Keratinocyte (primary cell): ENCODE data around the gene FMN1. TPM values are rescaled to one million over a fixed set of nuclear protein-coding genes. Genes with fewer than 3 reads are reported as not detected.
A peak's percentile ranks its signal among the peaks of the same experiment; 100 is the strongest.

Experiments used
- DNase-seq: peaks from one replicate; pipeline ENCODE4 v3.0.0-alpha.2; 2011; ENCODE audit warnings: low read depth, missing footprints, low spot score
- FAIRE-seq: peaks from 2 replicates; lab custom pipeline; 2011; peaks lifted over from hg19 to GRCh38; lab: Jason Lieb, UNC
- H2AFZ ChIP-seq: 2 replicates; pipeline ENCODE4 v1.6.0; 2012; ENCODE audit warnings: low read length, control low read depth, inconsistent platforms; ENCODE audit not compliant: control insufficient read depth
- H3K27ac ChIP-seq: 2 replicates; pipeline ENCODE4 v1.5.1; 2011; ENCODE audit warnings: low read length; ENCODE audit not compliant: control insufficient read depth, insufficient read depth
- H3K27me3 ChIP-seq: 3 replicates; pipeline ENCODE4 v1.6.0; 2011; ENCODE audit warnings: low read length; ENCODE audit not compliant: control insufficient read depth, insufficient read depth; ENCODE audit errors: extremely low read depth
- H3K36me3 ChIP-seq, 2 experiments: 2 replicates in 1 of 2; 3 replicates in 1 of 2; pipeline ENCODE4 v1.5.1; 2011; ENCODE audit warnings: low read length in 2 of 2, mild to moderate bottlenecking in 1 of 2; ENCODE audit not compliant: control insufficient read depth in 2 of 2, insufficient read depth in 2 of 2; ENCODE audit errors: extremely low read depth in 1 of 2
- H3K4me1 ChIP-seq: 3 replicates; pipeline ENCODE4 v1.5.1; 2011; ENCODE audit warnings: low read length; ENCODE audit not compliant: control insufficient read depth, insufficient read depth; ENCODE audit errors: extremely low read depth
- H3K4me2 ChIP-seq: 3 replicates; pipeline ENCODE4 v1.6.0; 2011; ENCODE audit warnings: low read depth, low read length; ENCODE audit not compliant: control insufficient read depth, insufficient read depth; ENCODE audit errors: extremely low read depth
- H3K4me3 ChIP-seq, 3 experiments: fragments of 200-600 bp in 1 of 3; sonication (generic) in 1 of 3; 2 replicates in 2 of 3; 3 replicates in 1 of 3; pipeline ENCODE4 v1.5.1; 2011 to 2016; ENCODE audit warnings: low read length in 3 of 3, mild to moderate bottlenecking in 3 of 3, control low read depth in 2 of 3, inconsistent platforms in 1 of 3, low read depth in 1 of 3, mixed read lengths in 1 of 3, mixed run types in 1 of 3, moderate library complexity in 1 of 3; ENCODE audit not compliant: control insufficient read depth in 2 of 3, insufficient read depth in 2 of 3; ENCODE audit errors: extremely low read depth in 1 of 3
- H3K79me2 ChIP-seq: 2 replicates; pipeline ENCODE4 v1.6.0; 2012; ENCODE audit warnings: low read length; ENCODE audit not compliant: control insufficient read depth, insufficient read depth
- H3K9ac ChIP-seq: 3 replicates; pipeline ENCODE4 v1.6.0; 2011; ENCODE audit warnings: low read length; ENCODE audit not compliant: control insufficient read depth, insufficient read depth; ENCODE audit errors: extremely low read depth
- H3K9me1 ChIP-seq: 3 replicates; pipeline ENCODE4 v1.6.0; 2011; ENCODE audit warnings: low read length; ENCODE audit not compliant: control insufficient read depth, insufficient read depth; ENCODE audit errors: extremely low read depth
- H3K9me3 ChIP-seq: 2 replicates; pipeline ENCODE4 v1.5.1; 2012; ENCODE audit warnings: low read depth, low read length; ENCODE audit not compliant: control insufficient read depth
- H4K20me1 ChIP-seq: 3 replicates; pipeline ENCODE4 v1.6.0; 2011; ENCODE audit warnings: low read length; ENCODE audit not compliant: control insufficient read depth, insufficient read depth; ENCODE audit errors: extremely low read depth
- CTCF ChIP-seq, 3 experiments: IDR thresholded peaks in 1 of 3; conservative IDR thresholded peaks in 1 of 3; optimal IDR thresholded peaks in 1 of 3; 2 replicates in 2 of 3; 3 replicates in 1 of 3; pipeline versions ENCODE3 to v1.5.1; 2011; ENCODE audit warnings: low read length in 3 of 3, mild to moderate bottlenecking in 3 of 3, moderate library complexity in 2 of 3, control low read depth in 1 of 3, inconsistent platforms in 1 of 3; ENCODE audit not compliant: insufficient read depth in 2 of 3; ENCODE audit errors: extremely low read depth in 1 of 3
- EZH2 ChIP-seq: IDR thresholded peaks from one replicate; pipeline ENCODE4 v1.6.1; 2012; ENCODE audit warnings: inconsistent platforms, mild to moderate bottlenecking, low read length, moderate library complexity
- dilution Hi-C: fragments of 300-500 bp; cut with MboI; formaldehyde crosslinking; loops from one replicate; pipeline ENCODE4 v1.7.0; 2020; ENCODE audit warnings: low sequenced_read_pairs; ENCODE audit not compliant: extremely low pct_ligation_motif_present
- polyA plus RNA-seq, 5 experiments: library from polyadenylated mRNA; depleted of rRNA in 3 of 5; stranded (reverse) in 3 of 5; stranded (forward) in 1 of 5; unstranded in 1 of 5; fragments of >200 nt; gene quantifications; 1 replicate in 1 of 5; 2 replicates in 3 of 5; 3 replicates in 1 of 5; pipeline versions ENCODE4 v1.2.1 to v1.2.3, GENCODE V29; 2011 to 2012; ENCODE audit warnings: missing spikeins in 2 of 5, low read depth in 1 of 5, low replicate concordance in 1 of 5

The FMN1 gene
- polyA plus RNA-seq, 1 donor (not counting 4 experiments of a cell fraction or from before 2014, with no cell fraction given), result 0.71 TPM

GRCh38 chr15:33155691-33156420 lies 38.7 kb downstream of the FMN1 start:
- H3K9me1 ChIP-seq, result no peaks in the 10 kb centered on the region
- no peak for DNase-seq
- H3K79me2 ChIP-seq, result no peaks in the 10 kb centered on the region
- H2AFZ ChIP-seq, result no peak overlapping the region
- H3K4me1 ChIP-seq, result peaks cover 6% of the 10 kb centered on the region
- dilution Hi-C loops, result no loop called here
- TF ChIP-seq EZH2 (no peak), CTCF (optimal IDR thresholded peaks at IDR 0.05 in 1 of 3, IDR thresholded peaks at IDR 0.05 in 1 of 3, conservative IDR thresholded peaks at IDR 0.05 in 1 of 3; ENCODE audit: extremely low read depth in 1 of 3, insufficient read depth in 2 of 3, low read length in 3 of 3) (no peak)
- H3K4me3 ChIP-seq, result no peak overlapping the region
- H4K20me1 ChIP-seq, result no peaks in the 10 kb centered on the region
- no peaks in the 10 kb centered on the region for H3K9me3 ChIP-seq
- no peak overlapping the region for H3K4me2 ChIP-seq
- FAIRE-seq, result no peak
- no peak overlapping the region for H3K9ac ChIP-seq
- no peak overlapping the region for H3K27ac ChIP-seq
- H3K36me3 ChIP-seq, result no peaks in the 10 kb centered on the region
- no peaks in the 10 kb centered on the region for H3K27me3 ChIP-seq

DNA sequence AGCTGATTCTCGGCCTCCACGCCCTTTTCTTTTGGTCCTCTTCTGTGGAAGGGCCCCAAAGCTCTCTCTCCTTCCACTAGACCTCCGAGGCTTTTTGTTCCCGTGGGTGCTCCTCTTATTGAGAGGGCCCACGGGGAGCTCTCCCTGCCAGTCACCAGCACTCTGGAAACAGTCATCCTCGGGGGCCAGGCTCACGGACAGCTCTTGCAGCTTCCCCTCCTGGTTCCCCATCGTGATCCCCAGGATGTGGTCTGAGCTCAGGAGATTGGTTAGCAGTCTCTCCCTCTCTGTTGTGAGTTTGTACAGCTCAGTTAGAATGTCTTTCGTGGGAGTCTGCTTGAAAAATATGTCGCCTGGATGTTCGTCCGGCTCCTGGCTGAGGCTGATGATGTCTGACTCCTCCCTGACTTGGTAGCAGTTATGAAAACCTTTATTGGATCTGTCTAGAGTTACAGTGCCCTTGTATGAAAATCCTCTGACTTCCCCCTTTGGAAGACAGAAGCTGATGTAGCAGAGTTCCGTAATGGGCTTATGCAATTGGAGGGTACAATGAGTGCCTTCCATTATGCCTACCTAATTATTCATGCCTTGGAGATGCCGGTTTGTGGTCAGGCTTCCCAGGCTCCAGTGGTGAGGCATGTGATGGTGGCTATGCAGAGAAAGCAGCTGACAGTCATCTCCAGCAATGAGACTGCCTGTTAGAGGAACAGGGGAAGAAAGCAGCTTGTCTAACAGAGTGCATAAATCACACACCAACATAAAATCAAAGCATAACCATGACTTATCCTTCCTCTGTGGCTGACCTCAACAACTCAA lies 40.0 kb downstream of the FMN1 start:
- H3K9me1 ChIP-seq, result no peaks in the 10 kb centered on the region
- no peaks in the 10 kb centered on the region for H4K20me1 ChIP-seq
- DNase-seq, result peak; percentile 21
- no peak overlapping the region for H3K9ac ChIP-seq
- FAIRE-seq, result peak; percentile 51
- H3K36me3 ChIP-seq, result no peaks in the 10 kb centered on the region
- no peaks in the 10 kb centered on the region for H3K27me3 ChIP-seq
- dilution Hi-C loops, result no loop called here
- H3K79me2 ChIP-seq, result no peaks in the 10 kb centered on the region
- no peak overlapping the region for H3K4me2 ChIP-seq
- H3K4me1 ChIP-seq, result peaks cover 6% of the 10 kb centered on the region
- no peak overlapping the region for H2AFZ ChIP-seq
- no peak overlapping the region for H3K27ac ChIP-seq
- H3K4me3 ChIP-seq, result no peak overlapping the region
- no peak for TF ChIP-seq CTCF (optimal IDR thresholded peaks at IDR 0.05 in 1 of 3, IDR thresholded peaks at IDR 0.05 in 1 of 3, conservative IDR thresholded peaks at IDR 0.05 in 1 of 3; ENCODE audit: extremely low read depth in 1 of 3, insufficient read depth in 2 of 3, low read length in 3 of 3)
- TF ChIP-seq EZH2, result no peak
- H3K9me3 ChIP-seq, result no peaks in the 10 kb centered on the region
